Measurements from ENCODE around the gene LDLRAD2. TPM values are rescaled to one million over a fixed set of nuclear protein-coding genes. Genes with fewer than 3 reads are reported as not detected.
A peak's percentile ranks its signal among the peaks of the same experiment; 100 is the strongest.

LDLRAD2 gene
- total RNA-seq, 1 donor: not detected

- Histone ChIP-seq H4K20me1 (ENCODE audit: insufficient read depth, low read length) (peaks cover 58% of the 10 kb centered on the region), H3K9me3 (ENCODE audit: low read depth, low read length) (no peaks in the 10 kb centered on the region), H3K4me2 (ENCODE audit: insufficient read depth, low read length) (no peak overlapping the region), H3K27me3 (ENCODE audit: insufficient read depth, low read length) (no peaks in the 10 kb centered on the region), H2AFZ (ENCODE audit: low read length) (no peak overlapping the region), H3K36me3 (ENCODE audit: insufficient read depth, low read length) (peaks cover 86% of the 10 kb centered on the region), H3K27ac (ENCODE audit: low read depth, low read length) (peak overlapping the region; percentile 74), H3K4me1 (ENCODE audit: insufficient read depth, low read length) (peaks cover 24% of the 10 kb centered on the region), H3K4me3 (ENCODE audit: insufficient read depth, low read length) (no peak overlapping the region), H3K79me2 (ENCODE audit: insufficient read depth, low read length) (peaks cover 3% of the 10 kb centered on the region)
- no peak for TF ChIP-seq CTCF (IDR thresholded peaks at IDR 0.05; ENCODE audit: extremely low read depth, low read depth, low read length)
- peak; percentile 95 for DNase-seq (ENCODE audit: insufficient read length, low spot score, missing footprints)
Measured at GRCh38 chr1:21857142-21857839, 45.2 kb downstream of the LDLRAD2 start.

- H3K27ac ChIP-seq (ENCODE audit: low read depth, low read length): peak overlapping the region; percentile 74
- H2AFZ ChIP-seq (ENCODE audit: low read length): no peak overlapping the region
- H3K4me3 ChIP-seq (ENCODE audit: insufficient read depth, low read length): no peak overlapping the region
- no peak overlapping the region for H3K4me2 ChIP-seq (ENCODE audit: insufficient read depth, low read length)
- TF ChIP-seq CTCF (IDR thresholded peaks at IDR 0.05; ENCODE audit: extremely low read depth, low read depth, low read length): no peak
- peaks cover 26% of the 10 kb centered on the region for H3K4me1 ChIP-seq (ENCODE audit: insufficient read depth, low read length)
- no peaks in the 10 kb centered on the region for H3K27me3 ChIP-seq (ENCODE audit: insufficient read depth, low read length)
- peaks cover 87% of the 10 kb centered on the region for H3K36me3 ChIP-seq (ENCODE audit: insufficient read depth, low read length)
- peaks cover 59% of the 10 kb centered on the region for H4K20me1 ChIP-seq (ENCODE audit: insufficient read depth, low read length)
- H3K9me3 ChIP-seq (ENCODE audit: low read depth, low read length): no peaks in the 10 kb centered on the region
- DNase-seq (ENCODE audit: insufficient read length, low spot score, missing footprints): peak; percentile 94
- peaks cover 3% of the 10 kb centered on the region for H3K79me2 ChIP-seq (ENCODE audit: insufficient read depth, low read length)
Measured at GRCh38 chr1:21857840-21858670, 46.0 kb downstream of the LDLRAD2 start.

GRCh38 chr1:21859669-21860179 is 47.7 kb downstream of the LDLRAD2 start:
- no peaks in the 10 kb centered on the region for H3K9me3 ChIP-seq (ENCODE audit: low read depth, low read length)
- peaks cover 3% of the 10 kb centered on the region for H3K79me2 ChIP-seq (ENCODE audit: insufficient read depth, low read length)
- H4K20me1 ChIP-seq (ENCODE audit: insufficient read depth, low read length): peaks cover 56% of the 10 kb centered on the region
- peak overlapping the region; percentile 37 for H3K27ac ChIP-seq (ENCODE audit: low read depth, low read length)
- peaks cover 26% of the 10 kb centered on the region for H3K4me1 ChIP-seq (ENCODE audit: insufficient read depth, low read length)
- DNase-seq (ENCODE audit: insufficient read length, low spot score, missing footprints): no peak
- no peak overlapping the region for H2AFZ ChIP-seq (ENCODE audit: low read length)
- TF ChIP-seq CTCF (IDR thresholded peaks at IDR 0.05; ENCODE audit: extremely low read depth, low read depth, low read length): no peak
- H3K36me3 ChIP-seq (ENCODE audit: insufficient read depth, low read length): peaks cover 87% of the 10 kb centered on the region
- no peaks in the 10 kb centered on the region for H3K27me3 ChIP-seq (ENCODE audit: insufficient read depth, low read length)
- no peak overlapping the region for H3K4me2 ChIP-seq (ENCODE audit: insufficient read depth, low read length)
- H3K4me3 ChIP-seq (ENCODE audit: insufficient read depth, low read length): no peak overlapping the region

GRCh38 chr1:21860971-21861370 is 48.9 kb downstream of the LDLRAD2 start:
- Histone ChIP-seq H3K9me3 (ENCODE audit: low read depth, low read length) (no peaks in the 10 kb centered on the region), H3K79me2 (ENCODE audit: insufficient read depth, low read length) (peaks cover 7% of the 10 kb centered on the region), H3K27me3 (ENCODE audit: insufficient read depth, low read length) (no peaks in the 10 kb centered on the region), H3K27ac (ENCODE audit: low read depth, low read length) (no peak overlapping the region), H4K20me1 (ENCODE audit: insufficient read depth, low read length) (peaks cover 58% of the 10 kb centered on the region), H3K4me1 (ENCODE audit: insufficient read depth, low read length) (peaks cover 26% of the 10 kb centered on the region), H3K36me3 (ENCODE audit: insufficient read depth, low read length) (peaks cover 86% of the 10 kb centered on the region), H2AFZ (ENCODE audit: low read length) (no peak overlapping the region), H3K4me2 (ENCODE audit: insufficient read depth, low read length) (no peak overlapping the region), H3K4me3 (ENCODE audit: insufficient read depth, low read length) (no peak overlapping the region)
- no peak for TF ChIP-seq CTCF (IDR thresholded peaks at IDR 0.05; ENCODE audit: extremely low read depth, low read depth, low read length)
- DNase-seq (ENCODE audit: insufficient read length, low spot score, missing footprints): no peak
